Measurements from ENCODE around the gene PPP2R2D. TPM values are rescaled to one million over a fixed set of nuclear protein-coding genes. Genes with fewer than 3 reads are reported as not detected.

The PPP2R2D gene
- total RNA-seq, 1 donor from 2014 or later: 30.0 TPM

DNA sequence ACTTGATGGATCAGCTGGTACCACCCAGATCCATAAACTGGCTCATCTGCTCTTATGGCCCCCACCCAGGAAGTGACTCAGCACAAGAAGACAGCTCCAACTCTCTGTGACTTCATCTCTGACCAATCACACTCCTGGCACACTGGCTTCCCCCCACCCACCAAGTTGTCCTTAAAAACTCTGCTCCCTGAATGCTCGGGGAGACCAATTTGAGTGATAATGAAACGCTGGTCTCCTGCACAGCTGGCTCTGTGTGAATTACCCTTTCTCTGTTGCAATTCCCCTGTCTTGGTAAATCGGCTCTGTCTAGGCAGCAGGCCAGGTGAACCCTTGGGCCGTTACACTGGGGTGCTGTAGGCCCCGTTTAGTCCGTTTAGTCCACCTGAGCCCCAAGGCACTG, 104.3 kb downstream of the PPP2R2D start:
- DNase-seq (no peak), ATAC-seq (no peak)
- intact Hi-C loops (cut with DNase I): no loop called here
- Histone ChIP-seq H3K36me3 (no peaks in the 10 kb centered on the region), H3K9me3 (no peaks in the 10 kb centered on the region), H3K27me3 (ENCODE audit: low read depth) (no peaks in the 10 kb centered on the region), H3K4me1 (no peaks in the 10 kb centered on the region), H3K27ac (no peak overlapping the region), H3K4me3 (no peak overlapping the region)
- TF ChIP-seq, protein P1, sequence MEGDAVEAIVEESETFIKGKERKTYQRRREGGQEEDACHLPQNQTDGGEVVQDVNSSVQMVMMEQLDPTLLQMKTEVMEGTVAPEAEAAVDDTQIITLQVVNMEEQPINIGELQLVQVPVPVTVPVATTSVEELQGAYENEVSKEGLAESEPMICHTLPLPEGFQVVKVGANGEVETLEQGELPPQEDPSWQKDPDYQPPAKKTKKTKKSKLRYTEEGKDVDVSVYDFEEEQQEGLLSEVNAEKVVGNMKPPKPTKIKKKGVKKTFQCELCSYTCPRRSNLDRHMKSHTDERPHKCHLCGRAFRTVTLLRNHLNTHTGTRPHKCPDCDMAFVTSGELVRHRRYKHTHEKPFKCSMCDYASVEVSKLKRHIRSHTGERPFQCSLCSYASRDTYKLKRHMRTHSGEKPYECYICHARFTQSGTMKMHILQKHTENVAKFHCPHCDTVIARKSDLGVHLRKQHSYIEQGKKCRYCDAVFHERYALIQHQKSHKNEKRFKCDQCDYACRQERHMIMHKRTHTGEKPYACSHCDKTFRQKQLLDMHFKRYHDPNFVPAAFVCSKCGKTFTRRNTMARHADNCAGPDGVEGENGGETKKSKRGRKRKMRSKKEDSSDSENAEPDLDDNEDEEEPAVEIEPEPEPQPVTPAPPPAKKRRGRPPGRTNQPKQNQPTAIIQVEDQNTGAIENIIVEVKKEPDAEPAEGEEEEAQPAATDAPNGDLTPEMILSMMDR (IDR thresholded peaks at IDR 0.05): no peak

DNA sequence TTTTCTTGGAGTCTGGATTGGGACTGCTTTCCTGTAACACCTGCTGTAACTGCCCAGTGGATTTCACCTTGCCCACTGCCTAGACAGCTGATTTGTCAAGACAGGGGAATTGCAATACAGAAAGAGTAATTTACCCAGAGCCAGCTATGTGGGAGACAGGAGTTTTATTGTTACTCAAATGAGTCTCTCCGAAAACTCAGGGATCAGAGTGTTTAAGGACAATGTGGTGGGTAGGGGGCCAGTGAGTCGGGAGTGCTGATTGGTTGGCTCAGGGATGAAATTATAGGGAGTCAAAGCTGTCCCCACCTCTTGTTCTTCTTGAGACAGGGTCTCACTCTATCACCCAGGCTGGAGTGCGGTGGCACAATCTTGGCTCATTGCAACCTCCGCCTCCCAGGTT, 106.2 kb downstream of the PPP2R2D start:
- Histone ChIP-seq H3K4me3 (no peak overlapping the region), H3K27me3 (ENCODE audit: low read depth) (no peaks in the 10 kb centered on the region), H3K36me3 (no peaks in the 10 kb centered on the region), H3K4me1 (no peaks in the 10 kb centered on the region), H3K27ac (no peak overlapping the region), H3K9me3 (no peaks in the 10 kb centered on the region)
- no peak for DNase-seq
- no peak for ATAC-seq
- intact Hi-C loops (cut with DNase I): no loop called here
- TF ChIP-seq, protein P1 (IDR thresholded peaks at IDR 0.05): no peak

DNA sequence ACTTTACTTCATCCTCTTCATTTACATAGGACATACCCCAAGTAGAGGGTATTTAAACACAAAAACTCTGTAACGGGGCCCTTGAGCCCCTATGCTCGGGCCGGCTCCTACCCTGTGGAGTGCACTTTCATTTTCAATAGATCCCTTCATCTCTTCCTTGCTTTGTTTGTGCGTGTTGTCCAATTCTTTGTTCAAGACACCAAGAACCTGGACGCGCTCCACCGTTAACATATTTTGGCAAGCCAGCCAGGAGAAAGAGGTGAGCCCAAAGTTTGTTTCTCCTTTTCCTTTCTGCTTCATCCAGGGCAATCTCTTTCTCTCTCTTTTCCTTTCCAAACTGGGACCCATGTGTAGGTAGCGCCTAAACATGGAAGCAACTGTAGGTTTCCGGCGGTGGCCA, 106.9 kb downstream of the PPP2R2D start:
- H3K4me3 ChIP-seq: no peak overlapping the region
- no peak overlapping the region for H3K27ac ChIP-seq
- no peak for ATAC-seq
- H3K27me3 ChIP-seq (ENCODE audit: low read depth): no peaks in the 10 kb centered on the region
- no peaks in the 10 kb centered on the region for H3K9me3 ChIP-seq
- DNase-seq: no peak
- intact Hi-C loops (cut with DNase I): no loop called here
- TF ChIP-seq, protein P1 (IDR thresholded peaks at IDR 0.05): no peak
- no peaks in the 10 kb centered on the region for H3K4me1 ChIP-seq
- H3K36me3 ChIP-seq: no peaks in the 10 kb centered on the region

Other genes starting within 250 kb of the PPP2R2D start
- 38.9 TPM for gene BNIP3, start 80.9 kb downstream of the PPP2R2D start, total RNA-seq
- 0.18 TPM for gene JAKMIP3, start 164.9 kb downstream of the PPP2R2D start, total RNA-seq

All from lower lobe of right lung (tissue), 2 donors.